ENCODE results near the gene ZBED1.
"Not testable (repeated sequence)": the region's sequence is repeated elsewhere in the genome, so short reads cannot be mapped to it uniquely, and the experiment has no call there.

The ZBED1 gene

GRCh38 chrX:2538031-2538757, 37.4 kb upstream of the ZBED1 start:
- H3K27me3 ChIP-seq (ENCODE audit: insufficient read depth, poor library complexity, severe bottlenecking), result no peaks in the 10 kb centered on the region
- DNase-seq (ENCODE audit: low read depth in 1 of 2, low spot score in 1 of 2), result no peak
- no peak for TF ChIP-seq SPI1 (IDR thresholded peaks at IDR 0.05; ENCODE audit: borderline replicate concordance, low read depth)
- no peak for TF ChIP-seq POLR2AphosphoS5 (IDR thresholded peaks at IDR 0.05; ENCODE audit: low read depth)
- no peak for TF ChIP-seq GABPA (IDR thresholded peaks at IDR 0.05; ENCODE audit: low read depth)
- TF ChIP-seq REST (IDR thresholded peaks at IDR 0.05; ENCODE audit: insufficient replicate concordance, low read depth), result no peak
- TF ChIP-seq CTCF (IDR thresholded peaks at IDR 0.05; ENCODE audit: insufficient read depth, low read length), result no peak
- H3K4me3 ChIP-seq (replicated peaks; ENCODE audit: insufficient read depth, low read length), result no peak overlapping the region
- no peak overlapping the region for H3K27ac ChIP-seq (replicated peaks)

- no peak overlapping the region for H3K4me3 ChIP-seq (replicated peaks; ENCODE audit: insufficient read depth, low read length)
- TF ChIP-seq SPI1 (IDR thresholded peaks at IDR 0.05; ENCODE audit: borderline replicate concordance, low read depth) (no peak), CTCF (IDR thresholded peaks at IDR 0.05; ENCODE audit: insufficient read depth, low read length) (no peak), REST (IDR thresholded peaks at IDR 0.05; ENCODE audit: insufficient replicate concordance, low read depth) (no peak)
- no peak for DNase-seq (ENCODE audit: low read depth in 1 of 2, low spot score in 1 of 2)
- H3K27ac ChIP-seq (replicated peaks), result no peak overlapping the region
- H3K27me3 ChIP-seq (ENCODE audit: insufficient read depth, poor library complexity, severe bottlenecking), result no peaks in the 10 kb centered on the region
Measured at GRCh38 chrX:2536974-2537373, 36.2 kb upstream of the ZBED1 start.

- no peak for TF ChIP-seq CTCF (IDR thresholded peaks at IDR 0.05; ENCODE audit: insufficient read depth, low read length)
- TF ChIP-seq SPI1 (IDR thresholded peaks at IDR 0.05; ENCODE audit: borderline replicate concordance, low read depth), result no peak
- no peak for TF ChIP-seq POLR2AphosphoS5 (IDR thresholded peaks at IDR 0.05; ENCODE audit: low read depth)
- no peak for DNase-seq (ENCODE audit: low read depth in 1 of 2, low spot score in 1 of 2)
- Histone ChIP-seq H3K27ac (replicated peaks) (no peak overlapping the region), H3K4me3 (replicated peaks; ENCODE audit: insufficient read depth, low read length) (no peak overlapping the region), H3K27me3 (ENCODE audit: insufficient read depth, poor library complexity, severe bottlenecking) (no peaks in the 10 kb centered on the region)
Measured at GRCh38 chrX:2536141-2536540, 35.4 kb upstream of the ZBED1 start.

GRCh38 chrX:2534261-2535021, 33.7 kb upstream of the ZBED1 start:
- H3K4me3 ChIP-seq (replicated peaks; ENCODE audit: insufficient read depth, low read length); H3K27me3 ChIP-seq (ENCODE audit: insufficient read depth, poor library complexity, severe bottlenecking); H3K27ac ChIP-seq (replicated peaks); DNase-seq (ENCODE audit: low read depth in 1 of 2, low spot score in 1 of 2): not testable (repeated sequence)
